ENCODE data around the gene ATAT1. TPM values are rescaled to one million over a fixed set of nuclear protein-coding genes. Genes with fewer than 3 reads are reported as not detected.

Gene ATAT1
- total and polyA plus RNA-seq, 9 of the 15 experiments (the other 6 are each of a cell fraction or from before 2014, with no cell fraction given): 0.65 to 5.8 (median 1.6) TPM

DNA sequence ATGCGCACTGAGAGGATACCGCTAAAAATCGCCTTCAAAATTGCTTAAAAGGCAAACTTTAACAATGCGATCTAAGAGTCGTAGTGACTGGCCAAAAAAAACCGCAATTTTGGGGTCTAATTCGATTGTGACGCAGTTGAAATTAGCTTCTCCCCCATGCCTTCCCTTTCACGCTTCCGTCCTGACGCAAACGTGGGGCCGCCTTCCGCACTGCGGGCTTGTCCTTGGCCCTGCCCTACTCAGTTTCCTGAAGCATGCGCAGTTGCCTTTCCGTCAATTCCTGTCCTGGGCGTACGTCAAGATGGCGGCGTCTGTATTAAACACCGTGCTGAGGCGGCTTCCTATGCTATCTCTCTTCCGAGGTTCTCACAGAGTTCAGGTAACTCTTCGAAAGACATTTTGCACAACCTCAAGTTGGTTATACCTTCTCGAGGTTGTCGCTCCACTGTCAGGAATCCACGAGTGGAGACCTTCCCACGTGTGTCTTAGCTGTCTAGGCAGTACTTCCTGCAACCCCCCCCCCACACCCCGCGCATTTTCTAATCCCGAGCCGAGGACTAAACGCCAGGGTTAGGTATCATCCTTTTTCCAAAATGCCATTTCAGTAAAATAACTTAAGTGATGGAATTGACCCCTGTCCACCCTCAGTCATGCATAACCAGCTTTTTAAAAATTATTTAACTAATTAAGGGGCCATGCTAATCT, 9.0 kb upstream of the ATAT1 start, which contains the start of gene MRPS18B (continued):
- TF ChIP-seq ZNF146 (CRISPR knock-in tag; IDR thresholded peaks at IDR 0.05; ENCODE audit: unreplicated experiment) (no peak), ID3 (CRISPR knock-in tag; IDR thresholded peaks at IDR 0.05) (no peak), ID3 (tag; IDR thresholded peaks at IDR 0.05) (peak; percentile 82), ZNF518B (CRISPR knock-in tag; IDR thresholded peaks at IDR 0.05) (no peak), MEF2A (IDR thresholded peaks at IDR 0.05; ENCODE audit: control insufficient read depth, low read depth, low read length) (no peak), ZNF232 (CRISPR knock-in tag; IDR thresholded peaks at IDR 0.05) (0 out of 2 replicates have a peak, but pooled peaks have one; percentile 38), CEBPB (tag; IDR thresholded peaks at IDR 0.05) (peak; percentile 79), NR4A1 (CRISPR knock-in tag; IDR thresholded peaks at IDR 0.05) (no peak), NR4A1 (tag; IDR thresholded peaks at IDR 0.05) (peak; percentile 37), TAF9B (IDR thresholded peaks at IDR 0.05; ENCODE audit: partially characterized antibody) (peak; percentile 98), HDAC1 (IDR thresholded peaks at IDR 0.05) (peak; percentile 23 to 100; a peak in 2 of 4 replicates), CBFA2T3 (IDR thresholded peaks at IDR 0.05) (no peak), RHOXF2B (CRISPR knock-in tag; conservative IDR thresholded peaks at IDR 0.05) (peak; percentile 23; the same call in 1 of the 2 replicates), THAP7 (CRISPR knock-in tag; IDR thresholded peaks at IDR 0.05) (no peak)
- TF ChIP-seq, protein P1, sequence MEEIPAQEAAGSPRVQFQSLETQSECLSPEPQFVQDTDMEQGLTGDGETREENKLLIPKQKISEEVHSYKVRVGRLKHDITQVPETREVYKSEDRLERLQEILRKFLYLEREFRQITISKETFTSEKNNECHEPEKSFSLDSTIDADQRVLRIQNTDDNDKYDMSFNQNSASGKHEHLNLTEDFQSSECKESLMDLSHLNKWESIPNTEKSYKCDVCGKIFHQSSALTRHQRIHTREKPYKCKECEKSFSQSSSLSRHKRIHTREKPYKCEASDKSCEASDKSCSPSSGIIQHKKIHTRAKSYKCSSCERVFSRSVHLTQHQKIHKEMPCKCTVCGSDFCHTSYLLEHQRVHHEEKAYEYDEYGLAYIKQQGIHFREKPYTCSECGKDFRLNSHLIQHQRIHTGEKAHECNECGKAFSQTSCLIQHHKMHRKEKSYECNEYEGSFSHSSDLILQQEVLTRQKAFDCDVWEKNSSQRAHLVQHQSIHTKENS (CRISPR knock-in tag; IDR thresholded peaks at IDR 0.05): no peak

Data from K562 (cell line).